ENCODE measurements around the gene VOPP1.
"Not testable (repeated sequence)": the region's sequence is repeated elsewhere in the genome, so short reads cannot be mapped to it uniquely, and the experiment has no call there.

The VOPP1 gene, protein sequence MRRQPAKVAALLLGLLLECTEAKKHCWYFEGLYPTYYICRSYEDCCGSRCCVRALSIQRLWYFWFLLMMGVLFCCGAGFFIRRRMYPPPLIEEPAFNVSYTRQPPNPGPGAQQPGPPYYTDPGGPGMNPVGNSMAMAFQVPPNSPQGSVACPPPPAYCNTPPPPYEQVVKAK

GRCh38 chr7:55572378-55573233, at the start of gene VOPP1:
VOPP1 (minus strand) TSS chr7:55572502; CDS start chr7:55572324, 178 bp downstream.
- peak; percentile 71 for DNase-seq

- DNase-seq, result no peak
Measured at GRCh38 chr7:55618913-55619312, 46.6 kb upstream of the VOPP1 start.

DNA sequence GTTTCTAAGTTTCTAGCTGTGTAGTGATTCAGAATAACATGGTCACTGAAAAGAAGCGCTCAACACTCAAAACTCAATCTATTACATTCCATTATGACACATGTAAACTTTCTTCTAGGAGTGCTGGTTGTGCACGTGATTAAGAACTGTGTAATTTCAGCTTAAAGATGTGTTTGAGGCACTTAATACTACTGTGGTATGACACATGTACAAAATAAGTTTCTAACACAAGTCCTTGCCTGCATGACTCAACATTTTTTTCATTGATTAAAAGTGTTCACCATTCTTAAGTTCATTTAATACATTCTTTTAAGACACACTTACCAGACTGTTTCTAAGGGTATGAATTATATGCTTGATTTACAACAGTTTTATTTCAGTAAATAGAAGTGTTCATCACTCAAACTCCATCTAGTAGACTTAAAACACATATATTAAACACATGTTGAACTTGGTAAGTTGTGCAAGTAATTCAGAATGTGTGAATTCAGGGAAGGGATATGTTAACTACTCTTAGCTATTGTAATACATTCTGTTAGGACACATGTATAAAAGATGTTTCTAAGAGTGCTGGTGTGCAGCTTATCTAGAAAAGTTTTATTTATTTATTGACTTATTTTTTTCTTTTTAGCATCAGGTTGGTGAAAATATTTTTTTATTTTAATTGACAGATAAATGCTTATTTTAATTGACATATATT, 42.2 kb upstream of the VOPP1 start:
- DNase-seq, result not testable (repeated sequence)

- not testable (repeated sequence) for DNase-seq
Measured at GRCh38 chr7:55609726-55610125, 37.4 kb upstream of the VOPP1 start.

DNA sequence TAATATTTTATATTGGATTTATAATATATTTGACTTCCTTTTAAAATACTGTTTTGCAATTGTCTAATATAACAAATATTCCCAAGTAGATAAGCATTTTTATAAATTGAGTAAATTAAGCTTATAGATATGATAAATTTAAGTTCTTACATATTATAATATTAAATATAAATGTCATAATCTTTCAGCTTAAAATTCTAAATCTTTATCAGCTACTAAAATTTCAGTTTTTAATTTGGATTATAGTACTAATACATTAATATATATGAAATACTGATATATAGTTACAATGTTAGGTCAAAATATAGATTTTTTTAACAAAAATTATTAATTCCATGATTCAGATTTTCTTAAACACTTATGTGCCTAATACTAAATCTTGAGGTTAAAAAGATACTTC, 33.4 kb upstream of the VOPP1 start:
- not testable (repeated sequence) for DNase-seq

- peak; percentile 26 for DNase-seq
Measured at GRCh38 chr7:55597944-55598499, 25.7 kb upstream of the VOPP1 start.

- DNase-seq, result not testable (repeated sequence)
Measured at GRCh38 chr7:55597214-55597739, 25.0 kb upstream of the VOPP1 start.

DNA sequence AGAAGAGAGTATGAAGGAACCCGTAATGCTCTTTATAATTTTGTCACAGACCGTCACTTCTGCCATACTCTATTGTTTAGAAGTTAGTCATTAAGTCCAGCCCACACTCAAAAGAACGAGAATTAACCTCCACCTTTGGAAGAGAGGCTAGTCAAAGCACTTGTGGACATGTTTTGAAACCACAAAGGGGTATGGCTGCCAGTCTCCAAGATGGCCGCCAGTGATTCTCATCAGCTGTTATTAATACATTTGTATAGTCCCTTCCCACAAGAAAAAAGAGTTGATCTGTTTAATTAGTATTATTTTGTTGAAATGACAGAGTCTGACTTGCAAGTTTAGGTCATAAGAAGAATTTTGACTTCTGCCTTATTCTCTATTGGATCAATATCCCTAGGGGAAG, 23.2 kb upstream of the VOPP1 start:
- no peak for DNase-seq

GRCh38 chr7:55594870-55595269, 22.6 kb upstream of the VOPP1 start:
- DNase-seq, result no peak

DNA sequence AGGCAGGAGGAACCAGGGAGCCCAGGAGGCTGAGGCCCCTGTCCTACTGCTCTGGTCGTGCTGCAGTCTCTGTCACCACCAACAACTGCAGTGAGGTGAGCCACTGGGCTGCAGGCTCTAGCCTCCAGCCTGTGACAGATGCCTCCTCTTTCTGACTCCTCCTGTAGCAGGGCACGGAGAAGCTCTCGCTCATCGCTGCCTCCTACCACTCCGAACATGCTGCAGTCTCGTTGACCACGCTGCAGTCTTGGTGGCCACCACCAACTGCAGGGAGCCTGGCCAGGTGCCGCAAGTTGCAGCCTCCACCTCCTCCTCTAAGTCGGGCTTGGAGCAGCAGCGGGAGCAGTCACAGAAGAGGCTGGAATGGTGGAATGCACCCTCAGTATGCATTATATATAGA, 22.1 kb upstream of the VOPP1 start:
- DNase-seq, result no peak

DNA sequence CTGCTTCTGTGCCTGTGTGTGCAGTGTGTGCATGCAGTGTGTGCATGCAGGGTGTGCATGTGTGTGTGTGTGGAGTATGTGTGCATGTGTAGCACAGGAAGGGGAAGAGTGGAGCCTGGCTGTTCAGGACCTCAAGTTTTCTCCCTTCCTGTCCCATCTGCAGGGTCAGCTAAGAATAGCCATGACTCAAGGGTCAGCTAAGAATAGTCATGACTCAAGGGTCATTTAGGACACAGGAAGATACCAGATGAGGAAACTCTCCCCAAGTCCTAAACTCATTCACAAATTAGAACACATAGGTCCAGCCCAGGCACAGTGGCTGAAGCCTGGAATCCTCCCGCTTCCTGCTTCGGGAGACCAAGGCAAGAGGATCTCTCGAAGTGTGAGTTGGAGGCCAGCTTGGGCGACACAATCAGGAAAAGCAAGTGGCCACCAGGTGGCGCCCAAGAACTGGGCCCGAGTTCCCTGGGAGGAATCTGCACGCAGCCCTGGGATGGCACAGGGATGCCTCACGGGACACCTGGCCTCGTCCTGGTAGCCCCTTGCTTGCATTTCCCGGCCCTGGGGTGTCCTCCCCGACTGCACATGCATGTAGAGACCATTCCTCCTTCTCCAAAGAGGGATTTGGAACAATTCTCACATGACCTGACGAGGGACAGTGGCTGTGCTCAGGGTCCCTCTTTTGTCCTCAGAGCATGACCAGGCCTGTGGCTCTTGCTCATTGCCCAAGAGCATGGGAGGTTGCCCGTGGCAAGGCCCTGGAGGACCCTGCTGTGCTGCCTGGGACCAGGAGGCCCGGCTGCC, 21.4 kb upstream of the VOPP1 start:
- peak; percentile 84 for DNase-seq

- no peak for DNase-seq
Measured at GRCh38 chr7:55593172-55593514, 20.8 kb upstream of the VOPP1 start.

- no peak for DNase-seq
Measured at GRCh38 chr7:55592492-55592891, 20.2 kb upstream of the VOPP1 start.

GRCh38 chr7:55591282-55591931, 19.1 kb upstream of the VOPP1 start:
- DNase-seq, result no peak

DNA sequence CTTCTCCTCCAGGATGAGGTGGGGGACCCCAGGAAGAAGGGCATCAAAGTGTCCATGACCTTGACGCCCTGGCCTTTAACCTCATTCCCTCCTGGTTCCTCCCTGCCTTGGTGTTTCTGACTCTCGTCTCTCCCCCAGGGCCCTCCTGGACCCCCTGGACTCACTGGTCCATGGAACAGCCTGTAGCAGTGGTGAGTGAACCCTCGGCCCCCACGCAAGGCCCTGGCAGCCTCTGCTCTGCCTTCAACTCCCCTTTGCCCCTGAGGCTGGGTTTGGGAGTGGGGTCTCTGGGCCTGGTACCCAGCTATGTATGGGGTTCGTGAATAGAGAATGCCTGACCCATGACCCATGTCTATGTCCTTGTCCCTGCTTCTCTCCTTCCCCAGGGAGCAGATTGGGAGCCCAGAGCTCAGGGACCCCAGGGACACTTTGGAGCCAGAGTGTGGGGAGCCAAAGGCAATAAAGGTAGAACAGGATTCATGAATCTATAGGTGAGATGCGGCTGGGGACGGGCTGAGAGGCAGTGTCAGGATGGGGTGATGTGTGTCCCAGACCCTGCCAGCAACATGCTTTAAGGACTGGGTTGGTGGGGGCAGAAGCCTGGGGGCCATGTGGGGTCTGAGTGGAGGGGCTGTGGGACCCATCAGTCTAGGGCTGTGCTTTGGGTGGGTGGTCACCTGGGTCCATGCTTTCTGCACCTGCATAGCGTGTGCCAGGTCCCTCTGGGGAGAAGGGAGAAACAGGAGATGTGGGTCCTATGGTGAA, 18.4 kb upstream of the VOPP1 start:
- DNase-seq, result no peak

DNA sequence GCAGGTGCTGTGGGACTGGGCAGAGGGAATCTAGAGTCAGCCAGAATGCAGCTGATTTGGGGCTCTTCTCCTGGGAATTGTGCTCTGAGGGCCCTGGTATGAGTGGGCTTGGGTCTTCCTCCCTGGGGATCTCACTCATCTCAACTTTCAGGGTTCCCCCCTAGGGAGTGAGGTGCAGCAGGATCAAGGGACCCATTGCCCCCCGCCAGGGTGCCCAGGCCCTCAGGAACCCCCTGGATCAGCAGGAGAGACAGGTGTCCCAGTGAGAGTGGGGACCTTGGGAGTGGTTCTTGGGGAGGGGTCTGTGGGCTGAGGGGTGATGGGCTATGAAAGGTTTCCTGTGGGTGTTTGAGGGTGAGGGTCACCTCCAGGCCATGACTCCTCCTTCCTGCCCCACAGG, 17.6 kb upstream of the VOPP1 start:
- no peak for DNase-seq

GRCh38 chr7:55588976-55589604, 16.8 kb upstream of the VOPP1 start:
- DNase-seq, result no peak

DNA sequence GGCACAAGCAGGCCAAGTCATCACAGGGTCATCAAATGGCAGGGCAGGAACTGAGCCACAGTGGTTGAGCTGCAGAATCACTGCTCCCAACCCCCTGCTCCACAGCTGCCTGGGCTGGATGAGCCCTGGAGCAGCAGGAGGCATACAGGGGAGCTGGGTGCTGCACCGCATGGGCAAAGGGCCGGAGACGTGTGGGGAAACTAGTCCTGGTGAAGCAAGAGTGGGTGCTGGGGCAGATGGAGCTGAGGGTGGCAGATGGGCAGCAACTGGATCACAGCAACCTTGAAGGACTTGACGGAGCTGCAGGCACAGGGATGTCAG, 16.0 kb upstream of the VOPP1 start:
- no peak for DNase-seq

GRCh38 chr7:55587687-55588378, 15.5 kb upstream of the VOPP1 start:
- no peak for DNase-seq

- peak; percentile 62 for DNase-seq
Measured at GRCh38 chr7:55582656-55583055, 10.4 kb upstream of the VOPP1 start.
